Cerebellar nuclear complex (tissue), 1 donor: ENCODE measurements around the gene ASIC3.
"Not testable (repeated sequence)": the region's sequence is repeated elsewhere in the genome, so short reads cannot be mapped to it uniquely, and the experiment has no call there.

Source experiments
- DNase-seq, 2 experiments: peaks; one replicate each; lab custom pipeline; 2025; lab: John Stamatoyannopoulos, UW

Gene ASIC3

GRCh38 chr7:151013733-151014497, 34.4 kb upstream of the ASIC3 start:
- DNase-seq: peak in 1 of 2 experiments; percentile 17

GRCh38 chr7:151014950-151015349, 33.4 kb upstream of the ASIC3 start:
- DNase-seq: no peak

GRCh38 chr7:151015967-151016366, 32.4 kb upstream of the ASIC3 start:
- DNase-seq: no peak

GRCh38 chr7:151016505-151016904, 31.8 kb upstream of the ASIC3 start:
- no peak for DNase-seq

GRCh38 chr7:151016942-151017341, 31.4 kb upstream of the ASIC3 start:
- DNase-seq: no peak

- no peak for DNase-seq
Observed at GRCh38 chr7:151017370-151017952, 30.9 kb upstream of the ASIC3 start.

- DNase-seq: peak in 1 of 2 experiments; percentile 1
Observed at GRCh38 chr7:151017953-151018420, 30.3 kb upstream of the ASIC3 start.

GRCh38 chr7:151018421-151019129, 29.8 kb upstream of the ASIC3 start:
- no peak for DNase-seq

- DNase-seq: no peak
Observed at GRCh38 chr7:151019130-151019447, 29.2 kb upstream of the ASIC3 start.

- no peak for DNase-seq
Observed at GRCh38 chr7:151020231-151020630, 28.1 kb upstream of the ASIC3 start.

- no peak for DNase-seq
Observed at GRCh38 chr7:151023232-151023631, 25.1 kb upstream of the ASIC3 start.

- no peak for DNase-seq
Observed at GRCh38 chr7:151024435-151025056, 23.8 kb upstream of the ASIC3 start, which contains the start of gene ATG9B. Gene ATG9B (minus strand): TSS chr7:151024494. CDS start chr7:151024423, 71 bp downstream.

- DNase-seq: no peak
Observed at GRCh38 chr7:151025924-151026671, 22.2 kb upstream of the ASIC3 start.

- DNase-seq: not testable (repeated sequence)
Observed at GRCh38 chr7:151026771-151027727, 21.3 kb upstream of the ASIC3 start.

- DNase-seq: not testable (repeated sequence)
Observed at GRCh38 chr7:151027728-151028130, 20.6 kb upstream of the ASIC3 start.

- DNase-seq: peak; percentile 97
Observed at GRCh38 chr7:151028131-151028947, 20.0 kb upstream of the ASIC3 start, which contains the start of gene ABCB8. Gene ABCB8 (plus strand): TSS chr7:151028450. CDS start chr7:151028516, 66 bp downstream.

GRCh38 chr7:151028948-151029501, 19.3 kb upstream of the ASIC3 start:
- DNase-seq: no peak

GRCh38 chr7:151031011-151031410, 17.3 kb upstream of the ASIC3 start:
- DNase-seq: no peak
